Ishikawa (cell line): ENCODE results near the gene NDUFAF2.

ENCODE experiments used
- CEBPB ChIP-seq: IDR thresholded peaks from 2 replicates; pipeline ENCODE4 v1.6.1; 2012
- CREB1 ChIP-seq: IDR thresholded peaks from 2 replicates; pipeline ENCODE4 v1.6.1; 2012; ENCODE audit warnings: low read depth
- EGR1 ChIP-seq: IDR thresholded peaks from 2 replicates; pipeline ENCODE4 v1.6.1; 2012
- EP300 ChIP-seq: IDR thresholded peaks from 2 replicates; pipeline ENCODE4 v1.6.1; 2012; ENCODE audit warnings: borderline replicate concordance
- FOXM1 ChIP-seq: IDR thresholded peaks from 2 replicates; pipeline ENCODE4 v1.6.1; 2012; ENCODE audit warnings: low read depth, borderline replicate concordance
- MAX ChIP-seq: IDR thresholded peaks from 2 replicates; pipeline ENCODE4 v1.6.1; 2012
- RAD21 ChIP-seq: IDR thresholded peaks from 2 replicates; pipeline ENCODE4 v1.6.1; 2012; ENCODE audit warnings: low read depth
- REST ChIP-seq: IDR thresholded peaks from 2 replicates; pipeline ENCODE4 v1.6.1; 2012; ENCODE audit warnings: low read depth, mild to moderate bottlenecking
- TAF1 ChIP-seq: IDR thresholded peaks from 2 replicates; pipeline ENCODE4 v1.6.1; 2012; ENCODE audit warnings: low read depth, mild to moderate bottlenecking
- TCF12 ChIP-seq: IDR thresholded peaks from 2 replicates; pipeline ENCODE4 v1.6.1; 2012; ENCODE audit warnings: low read depth
- TEAD4 ChIP-seq: IDR thresholded peaks from 2 replicates; pipeline ENCODE4 v1.6.1; 2012
- USF1 ChIP-seq: IDR thresholded peaks from 2 replicates; pipeline ENCODE4 v1.6.1; 2012
- YY1 ChIP-seq: IDR thresholded peaks from 2 replicates; pipeline ENCODE4 v1.6.1; 2012; ENCODE audit warnings: low read depth
- ZBTB7A ChIP-seq: IDR thresholded peaks from 2 replicates; pipeline ENCODE4 v1.6.1; 2012; ENCODE audit warnings: low read depth

DNA sequence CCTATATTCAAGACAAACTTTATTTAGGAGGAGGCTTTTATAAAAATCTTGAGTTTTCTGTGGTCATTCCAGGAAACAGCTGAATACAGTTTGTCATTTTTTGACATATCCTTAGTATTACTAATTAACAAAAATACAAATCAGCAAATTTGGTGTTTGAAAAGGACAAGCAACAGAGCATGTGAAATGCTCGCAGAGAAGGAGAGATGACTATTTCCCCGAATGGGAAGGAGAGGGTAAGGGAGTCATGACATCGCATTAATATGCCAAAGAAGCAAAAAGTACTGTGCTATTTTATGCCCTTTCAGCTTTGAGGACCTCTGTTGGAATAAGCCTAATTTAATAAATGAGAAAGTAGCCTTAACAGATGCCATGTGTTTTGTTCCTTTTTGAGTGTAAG lies 215.5 kb downstream of the NDUFAF2 start:
- TF ChIP-seq EP300: no peak
- no peak for TF ChIP-seq REST
- no peak for TF ChIP-seq TAF1
- no peak for TF ChIP-seq MAX
- TF ChIP-seq CREB1: no peak
- TF ChIP-seq TEAD4: no peak
- no peak for TF ChIP-seq FOXM1
- TF ChIP-seq YY1: no peak
- TF ChIP-seq TCF12: no peak
- TF ChIP-seq USF1: no peak
- no peak for TF ChIP-seq ZBTB7A
- no peak for TF ChIP-seq RAD21
- no peak for TF ChIP-seq EGR1
- no peak for TF ChIP-seq CEBPB
